ENCODE data around the gene CEP126. TPM values are rescaled to one million over a fixed set of nuclear protein-coding genes. Genes with fewer than 3 reads are reported as not detected.

The CEP126 gene, protein sequence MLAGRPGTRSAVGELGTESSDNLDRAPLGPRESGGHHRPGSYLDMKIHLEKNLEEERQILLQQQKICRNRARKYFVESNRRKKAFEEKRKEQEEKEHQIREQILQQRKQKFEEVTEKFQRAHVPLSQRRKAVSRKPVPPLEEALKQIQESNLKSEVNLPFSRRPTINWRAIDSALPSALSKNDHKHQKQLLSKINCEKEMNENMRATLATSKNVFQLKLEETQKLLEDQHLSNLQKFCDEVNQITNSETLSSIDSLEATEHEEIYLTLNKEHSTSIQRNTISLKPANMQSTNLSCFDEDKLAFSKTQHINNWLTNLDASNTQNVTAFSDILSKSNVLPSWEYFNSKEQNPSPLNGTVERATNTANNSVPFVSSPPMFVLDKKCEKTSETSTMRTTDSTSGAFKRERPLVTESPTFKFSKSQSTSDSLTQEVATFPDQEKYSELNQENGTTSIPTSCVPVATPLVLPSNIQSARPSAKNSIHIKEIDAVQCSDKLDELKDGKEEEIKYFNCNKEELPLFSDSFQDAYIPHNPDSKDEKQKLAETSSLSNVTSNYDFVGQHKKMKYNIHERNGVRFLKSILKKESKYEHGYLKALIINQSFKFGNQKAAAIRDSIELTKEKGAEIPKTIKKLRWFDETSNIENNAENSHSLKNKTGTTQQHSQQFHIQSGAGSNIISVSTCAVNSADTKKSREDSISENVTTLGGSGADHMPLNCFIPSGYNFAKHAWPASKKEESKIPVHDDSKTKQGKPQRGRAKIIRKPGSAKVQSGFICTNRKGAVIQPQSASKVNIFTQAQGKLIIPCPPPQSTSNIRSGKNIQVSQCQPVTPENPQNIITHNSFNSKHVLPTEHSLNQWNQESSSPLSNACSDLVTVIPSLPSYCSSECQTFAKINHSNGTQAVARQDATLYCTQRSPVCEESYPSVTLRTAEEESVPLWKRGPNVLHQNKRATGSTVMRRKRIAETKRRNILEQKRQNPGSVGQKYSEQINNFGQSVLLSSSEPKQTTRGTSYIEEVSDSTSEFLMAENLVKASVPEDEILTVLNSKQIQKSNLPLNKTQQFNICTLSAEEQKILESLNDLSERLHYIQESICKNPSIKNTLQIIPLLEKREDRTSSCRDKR
- total RNA-seq (2014; rRNA removed; shearing (Covaris generic); ENCODE audit: low replicate concordance), result 0.35 and 0.40 TPM in 2 replicates

DNA sequence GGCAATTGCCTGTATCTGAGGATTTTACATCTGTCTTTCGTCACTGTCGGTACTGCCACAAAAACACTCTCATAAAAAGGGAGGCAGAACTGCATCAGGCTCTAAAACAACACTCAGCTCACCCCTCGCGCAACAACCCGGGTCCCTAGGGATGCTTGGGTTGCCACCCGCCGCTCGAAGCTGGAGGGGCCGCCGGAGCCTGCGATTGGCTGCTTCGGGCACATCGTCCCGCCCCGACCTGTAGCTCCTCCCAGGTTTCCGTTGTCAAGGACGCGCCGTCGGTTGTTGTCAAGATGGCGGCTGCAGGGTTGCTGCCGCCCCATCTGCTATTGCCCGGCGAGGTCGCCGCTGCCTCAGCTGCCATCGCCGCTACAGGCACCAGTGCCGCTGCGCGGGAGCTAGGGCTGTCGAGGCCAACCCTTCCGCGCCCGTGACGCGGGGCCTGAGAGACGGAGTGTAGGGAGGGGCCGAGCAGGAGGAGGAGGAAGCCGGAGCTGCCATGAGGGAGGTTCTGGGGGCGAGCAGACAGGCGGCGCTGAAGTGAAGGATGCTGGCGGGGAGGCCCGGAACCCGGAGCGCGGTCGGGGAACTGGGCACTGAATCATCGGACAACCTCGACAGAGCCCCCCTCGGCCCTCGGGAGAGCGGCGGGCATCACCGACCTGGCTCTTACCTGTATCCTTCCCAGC, at the start of gene CEP126:
CEP126 (plus strand) TSS at position 273 of the 689 bp plus-strand sequence; CDS start at position 548, 275 bp downstream.
- Histone ChIP-seq H3K27me3 (no peaks in the 10 kb centered on the region), H3K4me3 (peak within 1 kb of the TSS; percentile 89), H3K36me3 (no peaks in the 10 kb centered on the region), H3K9me3 (no peaks in the 10 kb centered on the region)
- peak; percentile 91 for DNase-seq

DNA sequence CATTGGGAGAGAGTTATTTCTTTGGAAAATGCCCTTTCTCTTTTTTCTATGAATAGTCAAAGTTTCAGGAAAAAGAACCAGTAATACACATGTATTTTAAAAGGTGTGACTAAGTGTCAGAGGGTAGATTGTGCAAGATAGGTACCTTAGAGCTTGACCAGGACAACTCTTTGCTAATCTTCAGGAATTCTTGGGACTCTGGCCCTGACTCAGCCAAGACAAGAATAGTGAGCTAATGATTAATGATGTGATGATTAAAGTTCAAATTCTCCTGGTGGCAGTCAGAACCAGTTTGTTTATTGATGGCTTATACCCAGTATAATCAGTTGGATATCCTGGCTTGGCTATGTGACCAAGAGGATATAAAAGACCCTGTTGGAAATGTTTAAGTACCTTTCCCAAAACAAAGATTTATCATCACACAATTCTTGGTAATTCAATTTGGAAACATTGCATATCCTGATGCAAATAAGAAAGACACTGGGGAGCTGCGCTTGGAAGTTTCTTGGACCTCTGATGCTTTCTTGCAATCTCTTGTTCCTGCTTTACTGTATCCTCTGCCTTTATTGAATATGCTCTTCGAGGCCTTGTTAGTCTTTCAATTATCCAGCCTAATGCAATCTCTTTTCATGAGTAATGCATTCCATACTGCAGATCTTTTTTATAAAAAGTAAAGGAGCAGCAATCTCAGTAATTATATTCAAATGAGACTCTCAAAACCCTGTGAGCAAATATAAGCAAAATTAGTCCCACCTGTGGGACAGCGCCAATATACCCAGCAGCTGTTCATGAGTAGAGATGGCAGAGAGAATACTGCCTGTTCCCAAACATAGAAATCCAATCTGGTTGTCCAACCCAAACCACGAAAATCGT, 48.0 kb upstream of the CEP126 start:
- no peak overlapping the region for H3K4me3 ChIP-seq
- no peaks in the 10 kb centered on the region for H3K27me3 ChIP-seq
- DNase-seq, result peak; percentile 45
- H3K9me3 ChIP-seq, result peaks cover 4% of the 10 kb centered on the region
- no peaks in the 10 kb centered on the region for H3K36me3 ChIP-seq

DNA sequence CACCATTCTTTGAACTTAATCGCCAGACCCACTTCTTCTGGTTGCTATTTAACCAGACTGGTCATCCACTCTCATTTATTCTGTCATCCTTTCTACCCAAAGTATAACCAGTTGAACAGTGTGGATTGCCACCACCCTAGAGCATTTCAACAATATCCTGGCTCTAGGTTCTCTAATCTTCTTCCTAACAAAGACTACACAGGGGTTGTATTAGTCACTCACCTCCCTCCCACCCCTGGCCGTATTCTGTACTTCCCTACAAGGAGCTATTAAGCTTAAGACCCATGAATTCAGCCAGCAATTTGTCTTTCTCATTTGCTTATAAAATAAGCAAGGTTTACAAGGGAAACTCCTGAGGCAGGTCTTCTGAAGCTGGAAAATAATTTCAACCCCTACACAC, 46.9 kb upstream of the CEP126 start:
- peaks cover 4% of the 10 kb centered on the region for H3K9me3 ChIP-seq
- no peaks in the 10 kb centered on the region for H3K36me3 ChIP-seq
- peak; percentile 60 for DNase-seq
- H3K4me3 ChIP-seq, result no peak overlapping the region
- H3K27me3 ChIP-seq, result no peaks in the 10 kb centered on the region

DNA sequence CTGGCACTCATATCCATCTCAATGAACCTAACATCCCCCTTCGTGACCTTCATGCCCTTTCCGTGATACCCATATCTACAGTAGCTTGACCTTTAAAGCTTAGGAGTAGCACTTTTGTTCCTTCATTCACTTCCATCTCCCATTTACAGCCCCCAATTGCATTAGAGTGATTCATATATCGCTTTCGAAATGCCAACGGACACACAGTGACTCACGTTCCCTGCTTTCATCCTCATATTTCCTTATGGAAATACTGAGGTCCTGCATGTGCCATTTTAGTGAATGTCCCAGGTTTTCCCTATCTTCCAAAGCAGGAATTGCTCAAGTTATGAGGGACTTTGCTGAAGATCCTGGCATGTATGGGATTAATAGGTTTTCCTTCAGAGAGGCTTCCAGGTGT, 44.3 kb upstream of the CEP126 start:
- DNase-seq, result peak; percentile 58
- Histone ChIP-seq H3K36me3 (no peaks in the 10 kb centered on the region), H3K4me3 (no peak overlapping the region), H3K27me3 (no peaks in the 10 kb centered on the region), H3K9me3 (no peaks in the 10 kb centered on the region)

DNA sequence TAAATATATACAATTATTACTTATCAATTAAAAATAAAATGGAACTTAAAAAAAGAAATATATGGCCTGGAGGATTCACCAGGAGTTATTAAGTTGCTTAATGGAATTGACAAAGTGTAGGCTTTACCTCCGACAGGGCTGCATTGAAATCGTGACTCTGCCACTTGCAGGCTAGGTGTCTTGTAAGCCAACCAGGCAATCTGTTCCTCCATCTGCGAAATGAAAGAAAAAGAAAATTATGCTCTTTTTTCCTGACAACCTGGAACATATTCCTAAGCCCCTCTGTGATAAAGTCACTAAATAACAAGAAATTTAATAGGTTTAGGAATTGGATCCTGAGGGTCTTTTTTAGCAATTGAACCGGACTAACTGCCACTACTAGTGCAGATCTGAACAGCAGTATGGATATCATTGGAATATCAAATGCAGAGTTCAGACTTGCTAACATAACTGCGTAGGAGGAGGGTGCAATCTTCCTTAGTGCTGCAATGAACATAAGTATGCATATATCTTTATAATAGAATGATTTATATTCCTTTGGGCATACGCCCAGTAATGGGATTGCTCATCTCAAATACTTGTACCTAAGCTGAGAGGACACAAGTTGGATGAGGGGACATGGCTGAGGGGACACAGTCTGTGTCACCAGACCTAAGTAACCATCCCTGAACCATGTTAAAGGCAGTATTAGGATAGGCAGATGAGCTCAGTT, 42.5 kb upstream of the CEP126 start:
- H3K9me3 ChIP-seq, result no peaks in the 10 kb centered on the region
- H3K4me3 ChIP-seq, result no peak overlapping the region
- H3K27me3 ChIP-seq, result no peaks in the 10 kb centered on the region
- no peaks in the 10 kb centered on the region for H3K36me3 ChIP-seq
- no peak for DNase-seq

DNA sequence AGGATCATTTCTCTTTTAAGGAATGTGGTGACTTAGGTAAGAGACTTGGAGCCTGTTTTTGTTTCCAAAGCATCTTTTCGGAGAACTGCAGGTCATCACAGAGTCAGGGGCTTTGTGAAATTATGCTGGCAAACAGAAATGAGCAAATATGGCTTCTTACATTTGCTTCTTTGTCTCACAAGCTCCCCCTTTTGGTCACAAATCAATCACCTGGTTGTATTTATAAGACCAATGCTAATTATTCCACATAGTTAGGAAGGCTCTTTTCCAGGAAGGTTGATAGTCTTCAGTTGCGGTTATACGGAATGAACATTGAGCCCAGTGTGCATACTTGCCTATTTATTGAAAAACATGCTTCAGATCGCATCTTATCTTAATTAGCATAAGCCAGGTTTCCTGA, 34.6 kb upstream of the CEP126 start:
- H3K27me3 ChIP-seq, result no peaks in the 10 kb centered on the region

DNA sequence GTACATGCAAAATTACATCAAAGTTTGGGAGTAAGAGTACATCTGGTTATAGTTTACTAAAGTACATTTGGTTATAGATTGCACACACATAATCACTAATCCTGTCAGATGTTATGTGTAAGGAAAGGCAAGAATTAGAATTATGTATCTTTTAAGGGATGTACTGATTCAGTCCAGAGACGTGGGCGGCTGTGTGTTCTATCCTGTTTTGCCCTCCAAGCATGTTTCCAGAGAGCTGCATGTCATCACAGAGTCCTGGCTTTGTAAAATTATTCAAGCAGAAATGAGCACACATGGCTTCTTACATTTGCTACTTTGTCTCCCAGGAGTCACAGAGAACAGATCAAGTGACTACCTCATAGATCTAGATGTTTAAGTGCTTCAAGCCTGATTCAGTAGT, 33.2 kb upstream of the CEP126 start:
- H3K4me3 ChIP-seq, result no peak overlapping the region
- no peaks in the 10 kb centered on the region for H3K36me3 ChIP-seq
- DNase-seq, result no peak
- no peaks in the 10 kb centered on the region for H3K27me3 ChIP-seq
- no peaks in the 10 kb centered on the region for H3K9me3 ChIP-seq

More for the DNA sequence above, 34.6 kb upstream of the CEP126 start:
- Histone ChIP-seq H3K4me3 (no peak overlapping the region), H3K9me3 (no peaks in the 10 kb centered on the region), H3K36me3 (no peaks in the 10 kb centered on the region)
- DNase-seq, result no peak

DNA sequence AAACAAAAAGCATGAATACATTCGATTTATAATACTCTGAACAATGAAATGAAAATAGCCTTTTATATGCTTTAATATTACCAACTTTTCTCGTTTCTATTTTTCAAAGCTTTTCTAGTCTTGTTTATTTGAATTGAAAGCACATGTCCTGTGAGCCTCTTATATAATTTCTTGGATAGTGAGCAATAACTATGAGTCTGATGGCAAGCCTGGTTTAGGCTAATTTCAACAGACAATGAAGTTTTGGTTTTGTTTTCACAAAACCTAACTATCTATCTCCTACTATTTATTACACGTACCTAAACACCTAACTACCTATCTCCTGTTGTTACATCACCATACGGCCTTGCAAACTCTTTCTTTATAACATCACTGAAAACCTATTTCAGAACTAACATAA, 29.2 kb upstream of the CEP126 start:
- no peak for DNase-seq
- Histone ChIP-seq H3K27me3 (no peaks in the 10 kb centered on the region), H3K4me3 (no peak overlapping the region), H3K36me3 (no peaks in the 10 kb centered on the region), H3K9me3 (no peaks in the 10 kb centered on the region)

DNA sequence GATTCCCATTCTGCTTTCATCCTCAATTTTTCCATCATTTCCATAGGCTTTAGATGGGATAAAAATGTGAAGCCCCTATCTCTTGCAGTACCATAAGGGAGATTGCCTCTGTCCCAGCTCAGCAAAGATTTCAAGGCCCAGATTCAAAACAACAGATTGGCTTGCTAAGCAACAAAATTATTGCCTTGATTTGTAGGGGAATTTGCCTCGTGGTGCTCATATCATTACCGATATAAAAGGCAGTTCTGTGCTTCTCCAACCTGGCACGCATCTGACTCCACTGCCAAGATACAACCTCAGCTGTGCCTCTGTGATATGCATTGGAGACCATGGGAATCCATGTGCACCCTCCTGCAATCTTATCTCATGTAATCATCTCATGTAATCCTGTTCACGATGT, 25.0 kb upstream of the CEP126 start:
- Histone ChIP-seq H3K4me3 (no peak overlapping the region), H3K9me3 (no peaks in the 10 kb centered on the region), H3K36me3 (no peaks in the 10 kb centered on the region), H3K27me3 (no peaks in the 10 kb centered on the region)
- DNase-seq, result no peak

DNA sequence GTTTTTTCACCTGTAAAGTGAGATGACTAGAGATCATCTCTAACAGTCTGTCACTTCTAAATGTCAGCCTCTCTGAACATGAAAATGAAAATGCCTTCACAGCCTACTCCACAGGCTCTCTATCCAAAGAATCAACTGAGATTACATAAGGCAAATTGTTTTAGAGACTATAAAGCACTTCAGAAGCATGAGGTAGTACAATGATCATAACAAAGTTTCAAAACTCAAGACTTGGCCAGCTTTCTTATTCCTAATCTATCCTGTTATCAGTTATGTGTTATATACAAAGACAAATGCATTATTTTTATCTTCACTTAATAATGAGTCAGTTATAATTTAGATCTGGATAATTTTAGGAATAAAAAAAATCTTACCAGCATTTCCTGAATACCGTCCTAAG, 20.3 kb upstream of the CEP126 start:
- Histone ChIP-seq H3K4me3 (no peak overlapping the region), H3K9me3 (no peaks in the 10 kb centered on the region)
- DNase-seq, result no peak

DNA sequence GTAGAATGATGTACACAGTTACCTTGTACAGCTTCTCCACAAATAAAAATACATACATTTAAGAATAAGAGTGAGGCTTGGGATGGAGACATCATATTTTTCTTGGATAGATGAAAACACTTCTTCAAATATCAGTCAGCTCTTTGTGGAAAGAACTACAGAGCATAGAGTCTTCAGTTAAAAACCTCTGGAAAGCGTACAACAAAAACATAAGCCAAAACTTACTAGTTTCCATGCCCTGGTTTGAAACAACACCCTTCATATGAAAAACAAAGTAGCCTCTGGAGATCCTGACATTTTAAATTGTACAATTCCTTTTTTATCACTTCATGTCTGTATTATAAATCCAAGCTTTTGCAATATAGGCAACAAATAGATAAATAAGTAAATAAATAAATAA, 7.0 kb upstream of the CEP126 start:
- H3K4me3 ChIP-seq, result no peak overlapping the region
- no peaks in the 10 kb centered on the region for H3K36me3 ChIP-seq
- no peaks in the 10 kb centered on the region for H3K9me3 ChIP-seq
- DNase-seq, result no peak
- no peaks in the 10 kb centered on the region for H3K27me3 ChIP-seq

More for the DNA sequence above, 20.3 kb upstream of the CEP126 start:
- no peaks in the 10 kb centered on the region for H3K36me3 ChIP-seq
- no peaks in the 10 kb centered on the region for H3K27me3 ChIP-seq

DNA sequence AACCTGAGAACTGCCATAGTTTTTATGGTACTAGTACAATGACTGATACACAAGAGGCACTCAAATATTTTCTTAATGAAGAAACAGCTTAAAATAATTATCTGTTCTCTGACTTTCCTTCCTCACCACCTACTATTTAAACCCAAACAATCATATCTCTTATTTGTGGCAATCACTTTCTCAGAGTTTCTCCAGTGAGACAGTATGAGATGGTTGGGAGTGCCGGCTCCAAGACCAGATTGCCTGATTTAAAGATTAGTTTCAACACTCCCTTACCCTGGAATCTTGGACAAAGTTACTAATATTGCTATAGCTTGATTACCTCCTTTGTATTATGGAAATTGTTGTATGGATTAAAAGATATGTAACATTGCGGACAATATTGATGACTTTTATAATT, 5.7 kb upstream of the CEP126 start:
- Histone ChIP-seq H3K27me3 (no peaks in the 10 kb centered on the region), H3K4me3 (no peak overlapping the region), H3K9me3 (no peaks in the 10 kb centered on the region), H3K36me3 (no peaks in the 10 kb centered on the region)
- DNase-seq, result no peak

DNA sequence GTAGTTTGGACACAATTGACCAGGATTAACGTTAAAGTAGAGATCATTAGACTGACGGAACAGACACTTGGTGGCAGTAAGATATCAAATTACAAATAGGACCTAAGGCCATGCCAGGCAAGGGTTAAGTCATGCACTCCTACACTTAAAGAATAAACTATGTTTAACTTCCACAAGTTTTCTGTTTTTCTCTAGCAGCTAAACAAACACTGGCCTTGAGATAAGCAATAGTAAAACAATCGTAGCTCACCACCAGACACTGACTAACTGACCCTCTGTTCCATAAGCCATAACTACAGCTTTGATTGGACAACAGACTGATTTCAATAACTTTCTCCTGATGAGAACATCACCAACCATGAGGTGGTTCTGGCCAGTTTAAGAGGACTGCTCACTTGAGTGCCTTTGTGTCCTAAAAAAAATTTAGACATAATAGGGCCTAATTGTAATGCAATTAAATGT, 2.0 kb upstream of the CEP126 start:
- Histone ChIP-seq H3K27me3 (no peaks in the 10 kb centered on the region), H3K4me3 (no peak overlapping the region), H3K9me3 (no peaks in the 10 kb centered on the region), H3K36me3 (no peaks in the 10 kb centered on the region)
- DNase-seq, result no peak

DNA sequence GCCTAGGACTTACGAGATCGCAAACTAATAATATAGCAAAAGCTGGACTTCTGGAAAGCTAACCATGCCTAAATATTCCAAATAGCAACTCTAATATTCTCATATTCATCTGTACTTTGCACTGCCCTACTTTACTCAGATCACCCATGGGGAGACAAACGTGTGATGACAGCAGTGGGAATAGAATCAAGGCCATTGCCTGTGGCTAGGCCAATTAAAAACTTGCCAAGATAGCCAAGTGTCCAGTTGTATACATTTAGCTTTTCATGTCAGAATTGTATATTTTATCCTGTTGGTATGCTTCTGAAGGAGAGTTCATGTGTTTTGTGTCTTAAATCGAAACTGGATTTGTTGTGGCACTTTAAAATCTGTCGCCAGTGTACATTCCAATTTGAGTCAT, 1.2 kb upstream of the CEP126 start:
- Histone ChIP-seq H3K4me3 (no peak overlapping the region), H3K27me3 (no peaks in the 10 kb centered on the region), H3K36me3 (no peaks in the 10 kb centered on the region), H3K9me3 (no peaks in the 10 kb centered on the region)
- no peak for DNase-seq

DNA sequence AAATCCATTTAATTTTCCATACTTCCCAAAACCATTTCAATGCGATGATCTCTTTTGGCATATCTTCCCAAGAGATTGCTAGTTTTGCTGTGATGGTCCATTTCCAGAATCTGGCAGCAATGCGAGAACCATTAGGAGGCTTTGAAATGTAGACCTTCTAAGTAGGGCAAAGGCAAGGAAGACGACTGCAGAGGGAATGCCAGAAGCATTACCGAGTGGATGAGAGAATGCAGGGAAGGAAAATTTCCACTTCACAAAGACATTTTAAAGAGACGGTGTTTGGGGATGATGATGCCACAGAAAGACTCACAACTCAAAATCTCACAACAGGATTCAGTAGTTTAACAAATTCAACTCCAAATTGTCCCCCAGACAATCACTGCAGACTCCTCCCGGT, 471 bp upstream of the CEP126 start:
- peak overlapping the region; percentile 89 for H3K4me3 ChIP-seq
- no peak for DNase-seq
- H3K36me3 ChIP-seq, result no peaks in the 10 kb centered on the region
- H3K9me3 ChIP-seq, result no peaks in the 10 kb centered on the region
- no peaks in the 10 kb centered on the region for H3K27me3 ChIP-seq

All from MG63 (cell line).